Effector CD4-positive, alpha-beta T cell (primary cell): Measurements from ENCODE around the gene EFNA1.
A peak's percentile ranks its signal among the peaks of the same experiment; 100 is the strongest.
"Not testable (repeated sequence)": the region's sequence is repeated elsewhere in the genome, so short reads cannot be mapped to it uniquely, and the experiment has no call there.

Source experiments
- DNase-seq: peaks from one replicate; pipeline ENCODE4 v3.0.0-alpha.2; 2020

EFNA1 gene

GRCh38 chr1:155160128-155160527 is 32.5 kb downstream of the EFNA1 start:
- DNase-seq: no peak

- DNase-seq: not testable (repeated sequence)
Observed at GRCh38 chr1:155162631-155163030, 35.0 kb downstream of the EFNA1 start.

- not testable (repeated sequence) for DNase-seq
Observed at GRCh38 chr1:155163785-155164184, 36.1 kb downstream of the EFNA1 start.

- not testable (repeated sequence) for DNase-seq
Observed at GRCh38 chr1:155164625-155165024, 36.9 kb downstream of the EFNA1 start.

- DNase-seq: no peak
Observed at GRCh38 chr1:155166051-155166470, 38.4 kb downstream of the EFNA1 start.

- no peak for DNase-seq
Observed at GRCh38 chr1:155166471-155167165, 38.9 kb downstream of the EFNA1 start.

GRCh38 chr1:155167166-155168104 is 39.8 kb downstream of the EFNA1 start:
- DNase-seq: peak; percentile 83

- not testable (repeated sequence) for DNase-seq
Observed at GRCh38 chr1:155168105-155168445, 40.4 kb downstream of the EFNA1 start.

- DNase-seq: no peak
Observed at GRCh38 chr1:155168456-155169210, 41.0 kb downstream of the EFNA1 start.

- DNase-seq: no peak
Observed at GRCh38 chr1:155169541-155169940, 41.9 kb downstream of the EFNA1 start.

- no peak for DNase-seq
Observed at GRCh38 chr1:155170101-155170785, 42.6 kb downstream of the EFNA1 start.

GRCh38 chr1:155170806-155171205 is 43.1 kb downstream of the EFNA1 start:
- no peak for DNase-seq

GRCh38 chr1:155171836-155172731 is 44.4 kb downstream of the EFNA1 start:
- no peak for DNase-seq

GRCh38 chr1:155172732-155173477 is 45.2 kb downstream of the EFNA1 start, which contains the start of gene KRTCAP2:
Gene KRTCAP2, minus strand, starts transcription at chr1:155173304. Its CDS starts 80 bp downstream, at chr1:155173224.
- DNase-seq: peak; percentile 91

- peak; percentile 46 for DNase-seq
Observed at GRCh38 chr1:155173478-155174323, 46.0 kb downstream of the EFNA1 start, which contains the start of gene TRIM46. Gene TRIM46, plus strand, starts transcription at chr1:155173849. Its CDS starts 118 bp downstream, at chr1:155173967.

- no peak for DNase-seq
Observed at GRCh38 chr1:155174324-155175280, 46.9 kb downstream of the EFNA1 start.

GRCh38 chr1:155175281-155175926 is 47.7 kb downstream of the EFNA1 start:
- DNase-seq: no peak

- no peak for DNase-seq
Observed at GRCh38 chr1:155175927-155176371, 48.3 kb downstream of the EFNA1 start.
